GM18867 (cell line): ENCODE data around the gene SOD2.

Experiments used
- ATAC-seq: cut with Tn5 transposase; IDR thresholded peaks from one replicate; pipeline ENCODE4 v1.9.1; 2021; ENCODE audit warnings: mild to moderate bottlenecking, moderate library complexity; ENCODE audit not compliant: unreplicated experiment

The SOD2 gene

GRCh38 chr6:159645640-159646039 lies 47.4 kb downstream of the SOD2 start:
- no peak for ATAC-seq
